ENCODE results near the gene MAP3K12.

Gene MAP3K12

DNA sequence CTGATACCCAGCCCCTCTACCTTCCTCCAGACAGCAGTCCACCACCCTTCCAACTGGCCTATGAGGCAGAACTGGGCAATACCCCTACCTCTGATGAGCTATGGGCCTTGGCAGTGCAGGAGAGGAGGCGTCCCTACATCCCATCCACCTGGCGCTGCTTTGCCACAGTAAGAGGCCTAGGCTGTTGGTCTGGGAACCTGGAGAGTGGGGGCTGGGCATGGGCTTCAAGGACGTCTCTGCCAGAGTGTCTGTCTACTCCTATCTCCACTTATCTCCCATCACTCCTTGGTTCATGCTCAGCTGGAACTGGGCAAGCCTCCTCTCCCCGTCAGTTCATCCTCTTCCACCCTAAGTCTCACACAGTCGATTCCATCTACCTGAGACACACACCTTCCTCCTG, 69.1 kb downstream of the MAP3K12 start:
- no peak for DNase-seq
